HepG2 (cell line): ENCODE results near the gene DNAJC5. TPM values are rescaled to one million over a fixed set of nuclear protein-coding genes. Genes with fewer than 3 reads are reported as not detected.
A peak's percentile ranks its signal among the peaks of the same experiment; 100 is the strongest.

Experiments used
- HNRNPH1 ChIP-seq: fragments of 200-400 bp; formaldehyde crosslinking; optimal IDR thresholded peaks from 2 replicates; pipeline ENCODE3; 2017; ENCODE audit warnings: mild to moderate bottlenecking, low read depth, low read length
- IKZF1 ChIP-seq: fragments of 450-650 bp; IDR thresholded peaks from 2 replicates; pipeline ENCODE4 v1.7.1; 2016
- ISL2 ChIP-seq: sonication (generic); formaldehyde crosslinking; IDR thresholded peaks from 2 replicates; pipeline ENCODE4 v1.5.0; 2020; ENCODE audit warnings: missing genetic modification reagents
- KLF13 ChIP-seq: sonication (generic); formaldehyde crosslinking; IDR thresholded peaks from 2 replicates; pipeline ENCODE4 v1.4.0; 2020; ENCODE audit warnings: mild to moderate bottlenecking, missing genetic modification reagents
- KLF6 ChIP-seq: IDR thresholded peaks from 2 replicates; pipeline ENCODE4 v1.8.0; 2016; ENCODE audit warnings: missing biosample characterization, missing genetic modification reagents
- MIER2 ChIP-seq: IDR thresholded peaks from 2 replicates; pipeline ENCODE4 v1.6.1; 2016; ENCODE audit warnings: missing biosample characterization, missing genetic modification reagents
- NFAT5 ChIP-seq: sonication (generic); formaldehyde crosslinking; IDR thresholded peaks from 2 replicates; pipeline ENCODE4 v1.4.0; 2020; ENCODE audit warnings: missing genetic modification reagents
- POLR2AphosphoS5 ChIP-seq: IDR thresholded peaks from 2 replicates; pipeline ENCODE4 v1.6.1; 2012; ENCODE audit warnings: low read depth, low read length
- PRPF4 ChIP-seq: fragments of 200-400 bp; formaldehyde crosslinking; IDR thresholded peaks from 2 replicates; pipeline ENCODE4 v1.6.1; 2016; ENCODE audit warnings: low read length, low read depth; ENCODE audit not compliant: poor library complexity, severe bottlenecking
- REXO4 ChIP-seq: sonication (generic); formaldehyde crosslinking; IDR thresholded peaks from 2 replicates; pipeline ENCODE4 v1.8.0; 2022; ENCODE audit warnings: missing genetic modification reagents, mild to moderate bottlenecking, borderline replicate concordance
- TARDBP ChIP-seq: sonication (generic); formaldehyde crosslinking; IDR thresholded peaks from 2 replicates; pipeline ENCODE4 v1.8.0; 2022; ENCODE audit warnings: mild to moderate bottlenecking, missing genetic modification reagents
- ZBTB4 ChIP-seq: sonication (generic); formaldehyde crosslinking; IDR thresholded peaks from 2 replicates; pipeline ENCODE4 v1.4.0; 2020; ENCODE audit warnings: missing genetic modification reagents, mild to moderate bottlenecking, borderline replicate concordance
- ZEB1 ChIP-seq: IDR thresholded peaks from 2 replicates; pipeline ENCODE4 v1.6.1; 2012; ENCODE audit warnings: mild to moderate bottlenecking, low read depth, inconsistent platforms; ENCODE audit not compliant: insufficient replicate concordance
- ZNF121 ChIP-seq: sonication (generic); formaldehyde crosslinking; IDR thresholded peaks from 2 replicates; pipeline ENCODE4 v1.5.0; 2020; ENCODE audit warnings: mild to moderate bottlenecking, missing genetic modification reagents
- ZNF510 ChIP-seq: sonication (generic); formaldehyde crosslinking; IDR thresholded peaks from 2 replicates; pipeline ENCODE4 v1.4.0; 2020; ENCODE audit warnings: low read depth, mild to moderate bottlenecking, missing genetic modification reagents
- ZNF570 ChIP-seq: sonication (generic); formaldehyde crosslinking; IDR thresholded peaks from 2 replicates; pipeline ENCODE4 v1.4.0; 2020; ENCODE audit warnings: mild to moderate bottlenecking, missing genetic modification reagents, borderline replicate concordance
- ZNF841 ChIP-seq: sonication (generic); formaldehyde crosslinking; IDR thresholded peaks from 2 replicates; pipeline ENCODE4 v1.8.1; 2023; ENCODE audit warnings: missing genetic modification reagents, borderline replicate concordance
- ZSCAN31 ChIP-seq: sonication (generic); formaldehyde crosslinking; IDR thresholded peaks from 2 replicates; pipeline ENCODE4 v1.5.0; 2020; ENCODE audit warnings: low read depth, mild to moderate bottlenecking, missing genetic modification reagents
- polyA plus RNA-seq, 8 experiments: library from polyadenylated mRNA; depleted of rRNA in 3 of 8; stranded (reverse) in 7 of 8; unstranded in 1 of 8; fragments of >200 nt; fragmentation: Illumina TruSeq in 4 of 8; extraction: Trizol in 4 of 8; gene quantifications; 2 replicates each; pipeline versions ENCODE4 v1.2.1 to v1.2.3, GENCODE V29; 2011 to 2016; ENCODE audit warnings: low read depth in 4 of 8, missing spikeins in 1 of 8, mixed read lengths in 1 of 8; ENCODE audit not compliant: insufficient read depth in 1 of 8
- total RNA-seq, 5 experiments: library from RNA; depleted of rRNA; stranded (reverse); fragments of >200 nt; fragmentation: Illumina TruSeq; extraction: Trizol; gene quantifications; 2 replicates each; pipeline ENCODE4 v1.2.3, GENCODE V29; 2016; ENCODE audit warnings: low read depth in 1 of 5
- TF ChIP-seq, protein P1 (sequence below): sonication (generic); formaldehyde crosslinking; IDR thresholded peaks from 2 replicates; pipeline ENCODE4 v1.4.0; 2020; ENCODE audit warnings: missing genetic modification reagents, low read depth, mild to moderate bottlenecking, borderline replicate concordance
- TF ChIP-seq, protein P2 (sequence below): sonication (generic); formaldehyde crosslinking; IDR thresholded peaks from 2 replicates; pipeline ENCODE4 v1.8.1; 2023; ENCODE audit warnings: mild to moderate bottlenecking, missing genetic modification reagents

The DNAJC5 gene
- total and polyA plus RNA-seq, 2 of the 13 experiments (the other 11 are each of a cell fraction or from before 2014, with no cell fraction given), result 42.8 to 64.5 TPM

- TF ChIP-seq, protein P1, sequence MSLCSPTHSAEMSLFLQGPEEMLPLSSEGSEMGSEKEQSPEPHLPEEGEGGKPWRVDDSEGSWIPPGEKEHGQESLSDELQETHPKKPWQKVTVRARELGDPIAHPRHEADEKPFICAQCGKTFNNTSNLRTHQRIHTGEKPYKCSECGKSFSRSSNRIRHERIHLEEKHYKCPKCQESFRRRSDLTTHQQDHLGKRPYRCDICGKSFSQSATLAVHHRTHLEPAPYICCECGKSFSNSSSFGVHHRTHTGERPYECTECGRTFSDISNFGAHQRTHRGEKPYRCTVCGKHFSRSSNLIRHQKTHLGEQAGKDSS, result no peak
- no peak for TF ChIP-seq ZNF121
- TF ChIP-seq ZNF841 (CRISPR knock-in tag), result no peak
- TF ChIP-seq NFAT5 (CRISPR knock-in tag), result peak; percentile 4; the same call in 1 of the 2 replicates
- no peak for TF ChIP-seq POLR2AphosphoS5
- no peak for TF ChIP-seq ZNF570 (CRISPR knock-in tag)
- no peak for TF ChIP-seq REXO4 (CRISPR knock-in tag)
- TF ChIP-seq ZNF510 (CRISPR knock-in tag), result no peak
- TF ChIP-seq ZBTB4 (CRISPR knock-in tag), result no peak
- TF ChIP-seq ZSCAN31 (CRISPR knock-in tag), result no peak
- no peak for TF ChIP-seq HNRNPH1
- TF ChIP-seq ISL2 (CRISPR knock-in tag), result no peak
- TF ChIP-seq, protein P2, sequence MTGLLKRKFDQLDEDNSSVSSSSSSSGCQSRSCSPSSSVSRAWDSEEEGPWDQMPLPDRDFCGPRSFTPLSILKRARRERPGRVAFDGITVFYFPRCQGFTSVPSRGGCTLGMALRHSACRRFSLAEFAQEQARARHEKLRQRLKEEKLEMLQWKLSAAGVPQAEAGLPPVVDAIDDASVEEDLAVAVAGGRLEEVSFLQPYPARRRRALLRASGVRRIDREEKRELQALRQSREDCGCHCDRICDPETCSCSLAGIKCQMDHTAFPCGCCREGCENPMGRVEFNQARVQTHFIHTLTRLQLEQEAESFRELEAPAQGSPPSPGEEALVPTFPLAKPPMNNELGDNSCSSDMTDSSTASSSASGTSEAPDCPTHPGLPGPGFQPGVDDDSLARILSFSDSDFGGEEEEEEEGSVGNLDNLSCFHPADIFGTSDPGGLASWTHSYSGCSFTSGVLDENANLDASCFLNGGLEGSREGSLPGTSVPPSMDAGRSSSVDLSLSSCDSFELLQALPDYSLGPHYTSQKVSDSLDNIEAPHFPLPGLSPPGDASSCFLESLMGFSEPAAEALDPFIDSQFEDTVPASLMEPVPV (CRISPR knock-in tag), result no peak
- no peak for TF ChIP-seq TARDBP (CRISPR knock-in tag)
- no peak for TF ChIP-seq MIER2 (CRISPR knock-in tag)
- TF ChIP-seq KLF13, result no peak
- TF ChIP-seq ZEB1, result no peak
- TF ChIP-seq KLF6, result no peak
- no peak for TF ChIP-seq IKZF1
- no peak for TF ChIP-seq PRPF4
Measured at GRCh38 chr20:63864545-63864977, 30.4 kb upstream of the DNAJC5 start (continued).
